Measurements from ENCODE around the gene SNAPC2.
A peak's percentile ranks its signal among the peaks of the same experiment; 100 is the strongest.

- TF ChIP-seq POLR2AphosphoS5 (IDR thresholded peaks at IDR 0.05; ENCODE audit: low read depth): peak; percentile 25; the same call in 1 of the 2 replicates
- TF ChIP-seq CTCF (IDR thresholded peaks at IDR 0.05; ENCODE audit: insufficient read depth, low read length): no peak
- TF ChIP-seq REST (IDR thresholded peaks at IDR 0.05; ENCODE audit: insufficient replicate concordance, low read depth): no peak
These were observed 7.6 kb downstream of the SNAPC2 start for GRCh38 chr19:7927605-7928333.

Data from HL-60 (cell line).